Occipital lobe (tissue), 3 donors: ENCODE measurements around the gene ST6GALNAC4. TPM values are rescaled to one million over a fixed set of nuclear protein-coding genes. Genes with fewer than 3 reads are reported as not detected.
"Not testable (repeated sequence)": the region's sequence is repeated elsewhere in the genome, so short reads cannot be mapped to it uniquely, and the experiment has no call there.

Experiments
- DNase-seq: peaks from one replicate; lab custom pipeline; 2025; lab: John Stamatoyannopoulos, UW
- small RNA-seq: library from RNA; depleted of rRNA; stranded (forward); fragments of <200 nt; gene quantifications from one replicate; pipeline ENCODE3, GENCODE V24; 2014
- total RNA-seq: library from RNA; depleted of rRNA; stranded (reverse); fragments of >200 nt; gene quantifications from one replicate; pipeline ENCODE4 v1.2.3, GENCODE V29; 2014

Gene ST6GALNAC4
- total RNA-seq, 1 donor from 2014 or later = 10.5 TPM

DNA sequence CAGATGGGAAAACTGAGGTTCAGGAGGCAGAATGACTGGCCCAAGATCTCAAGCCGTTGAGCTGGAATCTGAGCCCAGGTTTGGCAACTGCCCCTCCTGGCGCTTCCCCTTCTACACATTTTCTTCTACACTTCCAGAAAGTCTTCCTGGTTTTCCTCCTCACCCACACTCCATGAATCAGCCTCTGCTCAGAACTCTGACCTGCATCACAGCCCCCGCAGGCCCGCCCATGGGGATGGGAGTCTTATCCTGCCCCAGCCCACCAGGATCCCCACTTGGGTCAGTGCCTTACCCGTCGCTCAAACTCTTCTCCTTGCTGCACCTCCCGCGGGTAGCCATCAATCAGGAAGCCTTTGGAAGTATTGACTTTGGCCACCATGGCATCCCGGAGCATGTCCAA is 45.3 kb downstream of the ST6GALNAC4 start:
- no peak for DNase-seq

DNA sequence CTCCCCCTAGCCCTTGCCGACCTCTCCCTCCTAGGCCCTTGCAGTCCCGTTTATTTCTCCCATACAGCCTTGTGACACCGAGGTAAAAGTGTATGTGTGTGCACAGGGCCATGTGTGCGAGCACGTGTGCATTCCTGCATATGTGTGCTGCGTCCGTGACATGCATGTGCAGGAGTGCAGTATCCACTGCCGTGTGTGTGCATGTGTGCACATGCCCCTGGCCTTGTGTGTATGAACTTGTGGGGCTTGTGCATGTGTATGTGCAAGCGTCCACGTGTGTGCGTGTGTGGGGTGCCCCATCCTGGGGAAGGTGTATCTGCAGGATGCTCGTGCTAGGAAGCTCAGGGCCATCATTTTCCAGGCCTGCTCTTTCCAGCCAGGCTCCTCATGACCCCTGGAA is 46.0 kb downstream of the ST6GALNAC4 start:
- DNase-seq = no peak

DNA sequence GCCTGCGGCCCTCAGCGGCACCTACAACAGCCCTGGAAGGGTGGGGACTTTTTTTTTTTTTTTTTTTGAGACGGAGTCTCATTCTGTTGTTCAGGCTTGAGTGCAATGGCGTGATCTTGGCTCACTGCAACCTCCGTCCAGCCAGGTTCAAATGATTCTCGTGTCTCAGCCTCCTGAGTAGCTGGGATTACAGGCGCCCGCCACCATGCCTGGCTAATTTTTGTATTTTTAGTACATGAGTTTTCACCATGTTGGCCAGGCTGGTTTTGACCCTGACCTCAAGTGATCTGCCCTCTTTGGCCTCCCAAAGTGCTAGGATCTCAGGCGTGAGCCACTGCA is 46.7 kb downstream of the ST6GALNAC4 start:
- not testable (repeated sequence) for DNase-seq

DNA sequence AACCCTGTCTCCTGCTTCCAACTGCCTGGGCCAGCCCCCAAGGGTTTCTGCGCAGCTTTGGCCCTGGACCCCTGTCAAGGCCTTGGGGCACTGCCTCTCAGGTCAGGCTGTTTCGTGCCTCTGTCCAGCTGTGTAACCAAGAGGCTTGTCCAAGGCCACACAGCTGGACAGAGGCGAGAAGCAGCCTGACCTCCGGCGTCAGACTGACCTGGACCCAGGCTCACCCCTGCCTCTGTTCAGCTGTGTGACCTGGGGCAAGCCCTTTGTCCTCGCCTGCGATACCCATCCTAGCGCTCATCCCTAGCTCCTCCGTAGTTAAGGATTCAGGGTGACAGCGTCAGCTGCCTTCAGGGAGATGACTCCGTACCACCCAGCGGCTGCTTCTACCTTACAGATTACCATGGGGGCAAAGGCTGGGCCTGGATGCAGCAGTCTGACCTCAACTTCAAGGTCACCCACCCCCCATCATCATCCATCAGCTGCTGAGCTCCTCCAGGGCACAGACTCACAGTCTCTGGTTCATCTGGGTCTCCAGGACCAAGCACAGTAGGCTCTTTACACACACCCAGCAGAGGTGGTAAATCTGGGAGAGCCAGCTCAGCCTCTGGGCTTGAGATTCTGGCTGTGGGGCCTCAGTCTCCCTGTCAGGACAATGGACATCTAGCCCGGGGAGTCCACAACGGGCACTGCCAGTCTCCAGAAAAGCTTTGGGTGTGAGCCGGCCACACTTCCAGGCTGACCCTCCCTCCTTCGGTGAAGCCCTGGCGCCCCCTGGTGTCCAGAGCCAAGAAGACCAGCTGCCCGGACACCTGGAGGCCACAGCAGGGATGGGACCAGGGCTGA is 47.3 kb downstream of the ST6GALNAC4 start:
- peak; percentile 63 for DNase-seq

DNA sequence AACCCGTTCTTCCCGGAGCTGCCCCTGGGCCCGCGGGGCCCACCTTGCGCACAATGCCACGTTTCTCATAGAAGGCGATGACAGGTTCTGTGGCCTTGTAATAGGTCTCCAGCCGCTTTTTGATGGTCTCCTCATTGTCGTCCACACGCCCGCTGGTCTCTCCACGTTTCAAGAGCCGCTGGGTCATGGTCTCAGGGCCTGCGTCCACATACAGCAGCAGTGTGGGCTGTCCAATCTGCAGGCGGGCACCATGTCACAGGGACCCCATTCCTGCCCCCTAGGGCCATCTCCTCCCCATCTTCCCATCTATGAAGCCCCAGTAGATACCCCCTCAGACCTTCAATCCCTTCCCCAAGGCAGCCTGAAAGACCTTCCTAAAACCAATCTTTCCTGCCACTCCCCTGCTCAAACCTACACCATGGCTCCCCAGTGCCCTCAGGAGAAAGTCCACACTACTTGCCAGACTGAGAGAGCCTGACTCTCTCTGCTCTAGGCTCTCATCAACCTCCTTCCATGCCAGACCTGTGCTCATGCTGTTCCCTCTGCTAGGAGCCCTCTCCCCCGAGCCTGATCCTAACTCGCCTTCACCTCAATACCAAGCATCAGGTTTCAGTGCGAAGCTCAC is 48.5 kb downstream of the ST6GALNAC4 start:
- DNase-seq = no peak

DNA sequence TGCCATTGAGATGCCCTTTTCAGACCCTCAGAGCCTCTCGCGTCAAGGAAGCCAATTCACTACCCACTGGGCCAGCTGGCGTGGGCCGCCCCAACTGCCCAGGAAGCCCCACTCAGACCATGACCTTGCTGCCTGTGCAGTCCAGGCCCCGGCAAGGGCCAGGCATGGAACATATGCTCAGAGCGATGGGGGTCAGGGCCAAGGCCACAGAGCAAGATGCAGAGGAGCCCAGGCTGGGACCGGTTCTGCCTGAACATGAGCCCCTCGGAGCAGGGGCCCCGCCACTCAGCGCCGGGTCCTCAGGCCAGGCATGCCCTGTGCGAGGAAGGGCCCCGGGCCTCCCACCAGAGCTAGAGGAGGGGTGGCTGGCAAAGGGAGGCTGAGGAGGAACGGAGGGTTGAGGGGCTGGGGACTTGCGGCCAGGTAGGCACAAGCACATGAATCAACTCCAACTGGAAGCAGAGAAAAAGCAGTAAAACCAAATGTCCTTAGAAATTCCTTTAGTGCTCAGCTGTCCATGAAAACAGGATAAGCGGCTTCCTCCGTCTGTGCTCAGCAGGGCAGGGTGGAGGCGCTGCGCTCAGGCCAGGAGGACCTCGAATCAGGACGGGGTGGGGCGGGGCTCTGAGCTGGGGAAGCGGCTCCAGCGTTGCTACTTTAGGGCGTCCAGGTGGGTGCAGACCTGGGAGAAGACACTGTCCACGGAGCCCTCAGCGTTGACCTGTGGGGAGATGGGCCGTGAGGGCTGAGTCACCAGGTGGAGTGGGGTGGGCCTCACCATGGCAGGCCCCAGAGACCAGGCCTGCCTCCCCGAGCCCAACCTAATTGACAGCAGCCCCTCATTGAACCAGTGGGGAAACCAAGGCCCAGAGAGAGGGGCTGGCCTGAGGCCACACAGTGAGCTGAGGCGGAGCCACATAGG is 49.2 kb downstream of the ST6GALNAC4 start:
- no peak for DNase-seq

DNA sequence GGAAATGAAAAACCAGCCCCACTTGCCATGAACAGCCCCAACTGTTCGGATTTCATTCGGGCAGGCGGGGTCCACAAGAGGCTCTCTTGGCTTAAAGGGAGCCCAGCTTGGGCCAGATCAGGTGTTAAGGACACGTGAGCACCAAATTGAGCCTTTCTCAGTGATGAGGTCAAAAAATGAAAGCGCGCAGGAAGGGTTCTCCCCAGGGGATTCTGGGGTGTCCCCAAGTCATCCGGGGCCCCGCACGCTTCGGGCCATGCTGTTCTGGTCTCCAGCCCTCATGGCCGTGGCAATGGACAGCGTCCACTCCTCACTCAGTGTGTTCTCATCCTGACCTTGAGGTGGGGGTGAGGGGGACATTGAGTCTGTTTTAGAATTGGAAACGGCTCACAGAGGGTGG is 50.3 kb downstream of the ST6GALNAC4 start:
- DNase-seq = no peak

DNA sequence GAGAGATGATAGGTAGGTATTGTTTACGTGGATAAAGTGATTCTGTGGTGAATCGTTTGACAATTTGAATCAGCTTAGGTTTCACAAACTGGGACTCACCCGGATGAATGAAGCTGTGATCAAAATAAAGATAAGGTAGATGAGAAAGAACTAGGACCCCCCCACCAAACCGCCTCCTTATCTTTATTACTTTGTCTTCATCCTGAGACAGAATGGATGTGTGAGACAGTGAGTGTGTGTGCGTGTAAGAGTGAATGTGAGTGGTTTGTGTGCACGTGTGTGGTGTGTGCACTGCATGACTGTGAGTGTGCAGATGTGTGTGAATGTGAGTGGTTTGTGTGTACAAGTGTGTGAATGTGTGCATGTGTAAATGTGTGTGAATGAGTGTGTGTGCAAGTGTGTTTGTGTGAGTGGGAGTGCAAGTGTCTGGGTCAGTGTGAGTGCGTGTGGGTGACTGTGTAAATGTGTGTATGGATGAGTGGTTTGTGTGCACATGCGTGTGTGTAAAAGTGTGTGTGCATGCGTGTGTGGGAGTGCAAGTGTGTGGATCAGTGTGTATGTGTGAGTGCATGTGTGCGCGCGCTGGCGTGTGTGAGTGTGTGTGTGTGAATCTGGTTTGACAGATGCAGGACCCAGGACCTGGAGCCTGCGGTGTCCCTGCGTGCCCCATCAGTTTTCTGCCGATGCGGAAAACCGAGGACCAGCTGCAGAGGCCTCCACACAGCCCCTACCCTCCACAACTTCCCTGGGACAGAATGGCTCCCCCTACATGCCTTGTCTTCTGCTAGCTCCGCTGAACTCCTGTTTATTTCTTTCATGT is 51.0 kb downstream of the ST6GALNAC4 start:
- no peak for DNase-seq

DNA sequence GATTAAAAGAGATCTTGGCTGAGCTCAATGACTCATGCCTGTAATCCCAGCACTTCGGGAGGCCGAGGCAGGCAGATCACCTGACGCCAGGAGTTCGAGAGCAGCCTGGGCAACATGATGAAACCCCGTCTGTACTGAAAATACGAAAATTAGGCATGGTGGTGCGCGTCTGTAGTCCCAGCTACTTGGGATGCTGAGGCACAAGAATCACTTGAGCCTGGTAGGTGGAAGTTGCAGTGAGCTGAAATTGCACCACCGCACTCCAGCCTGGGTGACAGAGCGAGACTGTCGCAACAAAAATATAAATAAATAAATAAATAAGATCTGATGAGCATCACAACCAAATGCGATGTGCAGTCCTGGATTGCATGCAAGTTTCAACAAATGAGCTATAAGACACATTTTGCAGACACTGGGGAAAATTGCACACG is 53.6 kb downstream of the ST6GALNAC4 start:
- no peak for DNase-seq

DNA sequence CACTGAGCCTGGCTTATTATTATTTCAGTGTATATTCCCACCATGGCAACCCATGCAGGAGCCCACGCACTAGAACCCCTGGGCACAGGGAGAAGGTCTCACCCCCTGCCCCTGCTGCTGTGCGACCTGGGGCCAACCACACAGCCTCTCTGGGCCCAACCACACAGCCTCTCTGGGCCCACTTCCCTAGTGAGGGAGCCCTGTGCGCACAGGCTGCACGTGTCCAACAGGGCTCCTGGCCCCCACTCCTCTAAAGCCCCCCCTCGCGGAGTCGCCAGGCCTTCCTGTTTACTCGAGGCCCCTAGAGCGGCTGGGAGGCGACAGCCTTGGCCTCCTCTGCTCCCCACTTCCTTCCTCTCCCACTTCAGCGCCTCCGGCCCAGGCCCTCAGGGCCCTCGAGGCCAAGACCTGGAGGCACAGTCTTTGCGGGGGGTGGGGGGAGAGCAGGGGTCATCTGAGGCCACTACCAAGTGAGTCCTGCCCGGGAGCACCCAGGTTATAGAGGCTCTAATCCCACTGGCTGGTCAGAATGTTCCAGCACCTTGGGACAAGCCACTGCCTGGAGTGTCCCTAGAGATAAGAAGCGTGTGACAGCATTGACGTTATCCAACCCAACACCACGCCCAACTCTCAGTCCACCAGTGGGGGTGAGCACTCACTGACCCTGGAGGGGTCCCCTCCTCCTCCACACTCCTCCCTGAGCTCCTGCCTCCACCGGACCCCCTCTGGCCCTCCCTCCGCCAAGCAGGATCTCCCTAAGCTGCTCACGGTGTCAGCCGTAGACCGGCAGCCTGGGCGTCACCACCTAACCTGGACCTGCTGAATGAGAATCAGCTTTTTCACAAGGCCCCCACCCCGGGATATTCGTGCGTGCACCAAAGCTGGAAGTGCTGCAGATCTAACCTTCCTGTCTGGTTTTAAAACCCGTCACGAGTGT is 54.5 kb downstream of the ST6GALNAC4 start:
- peak; percentile 32 for DNase-seq

DNA sequence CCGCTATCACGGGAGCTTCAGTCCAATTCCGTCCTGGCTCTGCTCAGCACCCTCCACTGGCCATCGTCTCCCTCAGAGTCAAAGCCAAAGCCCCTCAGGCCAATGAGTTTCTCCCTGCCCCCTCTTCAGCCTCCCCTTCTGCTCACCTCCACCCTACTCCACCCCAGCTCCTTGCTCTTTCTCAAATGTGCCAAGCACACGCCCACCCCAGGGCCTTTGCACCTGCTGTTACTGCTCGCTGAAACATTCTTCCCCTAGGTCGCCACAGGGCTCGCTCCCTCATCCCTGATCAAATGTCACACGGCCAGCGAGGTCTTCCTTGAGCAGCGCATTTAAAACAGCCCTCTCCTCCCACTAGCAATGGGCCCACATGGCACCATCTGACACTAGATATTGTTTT is 56.1 kb downstream of the ST6GALNAC4 start:
- DNase-seq = no peak

DNA sequence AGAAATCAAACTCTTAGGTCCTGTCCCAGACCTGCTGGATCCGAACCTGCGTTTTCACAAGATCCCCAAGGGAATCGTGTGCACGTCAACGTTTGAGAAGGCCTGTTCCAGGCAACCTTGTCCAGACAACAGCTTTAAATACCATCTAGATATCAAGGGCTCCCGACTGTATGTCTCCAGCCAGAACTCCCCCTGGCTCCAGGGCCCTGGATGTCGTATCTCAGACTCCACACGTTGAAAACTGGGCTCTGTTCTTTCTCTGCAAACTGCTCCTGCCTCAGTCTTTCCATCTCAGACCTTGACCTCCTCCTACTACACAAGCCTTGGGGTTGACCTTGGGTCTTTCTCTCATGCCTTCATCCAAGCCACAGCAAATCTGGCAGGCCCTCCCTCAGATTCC is 56.6 kb downstream of the ST6GALNAC4 start:
- DNase-seq = no peak

DNA sequence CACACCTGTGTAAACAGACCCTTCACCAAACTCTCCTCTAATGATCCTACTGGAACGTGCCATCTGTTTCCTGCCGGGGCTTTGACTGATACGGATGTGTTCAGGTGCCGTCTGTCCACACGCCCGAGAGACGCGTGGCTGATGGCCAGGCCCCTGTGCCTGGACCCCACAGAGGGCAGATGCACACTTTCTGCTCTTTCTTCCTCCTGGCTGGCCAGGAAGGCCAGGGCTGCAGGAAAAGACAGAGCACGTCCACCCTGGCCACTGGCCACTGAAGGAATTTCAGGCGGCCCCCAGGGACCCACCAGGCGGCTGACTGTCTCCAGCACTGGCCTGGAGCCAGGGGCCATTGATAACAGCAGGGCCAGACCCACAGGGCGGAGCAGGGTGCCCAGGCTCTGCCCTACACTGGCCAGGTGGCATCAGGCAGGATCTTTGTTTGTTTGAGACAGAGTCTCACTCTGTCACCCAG is 58.8 kb downstream of the ST6GALNAC4 start:
- no peak for DNase-seq

Small RNA genes within 50 kb of the gene (small RNA-seq; reads per million reads assigned to genes)
- not detected for gene MIR4672

Other genes starting within 250 kb of the ST6GALNAC4 start
- gene CFAP157, start 210.1 kb downstream of the ST6GALNAC4 start, total RNA-seq = 0.16 TPM
- 5.0 TPM for gene PTRH1, start 201.4 kb downstream of the ST6GALNAC4 start, total RNA-seq
- gene TTC16, start 201.0 kb downstream of the ST6GALNAC4 start, total RNA-seq = not detected
- gene TOR2A, start 181.7 kb downstream of the ST6GALNAC4 start, total RNA-seq = 7.0 TPM
- 5.1 TPM for gene SH2D3C, start 138.4 kb downstream of the ST6GALNAC4 start, total RNA-seq
- gene CDK9, start 131.0 kb downstream of the ST6GALNAC4 start, total RNA-seq = 45.1 TPM
- 18.1 TPM for gene FPGS, start 114.2 kb downstream of the ST6GALNAC4 start, total RNA-seq
- gene ENG, start 62.4 kb downstream of the ST6GALNAC4 start, total RNA-seq = 0.16 TPM
- 28.4 TPM for gene AK1, start 39.4 kb downstream of the ST6GALNAC4 start, total RNA-seq
- 31.8 TPM for gene ST6GALNAC6, start 17.4 kb downstream of the ST6GALNAC4 start, total RNA-seq
- 1.4 TPM for gene PIP5KL1, start 13.7 kb upstream of the ST6GALNAC4 start, total RNA-seq
- 11.4 TPM for gene DPM2, start 20.8 kb upstream of the ST6GALNAC4 start, total RNA-seq
- 2.7 TPM for gene EEIG1, start 63.9 kb upstream of the ST6GALNAC4 start, total RNA-seq
- gene NAIF1, start 150.3 kb upstream of the ST6GALNAC4 start, total RNA-seq = 6.4 TPM
- gene SLC25A25, start 151.2 kb upstream of the ST6GALNAC4 start, total RNA-seq = 36.0 TPM
- gene PTGES2, start 210.7 kb upstream of the ST6GALNAC4 start, total RNA-seq = 39.5 TPM
- not detected for gene LCN2, start 232.4 kb upstream of the ST6GALNAC4 start, total RNA-seq
- gene BBLN, start 243.2 kb upstream of the ST6GALNAC4 start, total RNA-seq = 32.6 TPM